Measurements from ENCODE around the gene TLE7.

Gene TLE7

GRCh38 chr16:71412270-71413160, 29.3 kb downstream of the TLE7 start:
- peak; percentile 65 to 68 for DNase-seq

DNA sequence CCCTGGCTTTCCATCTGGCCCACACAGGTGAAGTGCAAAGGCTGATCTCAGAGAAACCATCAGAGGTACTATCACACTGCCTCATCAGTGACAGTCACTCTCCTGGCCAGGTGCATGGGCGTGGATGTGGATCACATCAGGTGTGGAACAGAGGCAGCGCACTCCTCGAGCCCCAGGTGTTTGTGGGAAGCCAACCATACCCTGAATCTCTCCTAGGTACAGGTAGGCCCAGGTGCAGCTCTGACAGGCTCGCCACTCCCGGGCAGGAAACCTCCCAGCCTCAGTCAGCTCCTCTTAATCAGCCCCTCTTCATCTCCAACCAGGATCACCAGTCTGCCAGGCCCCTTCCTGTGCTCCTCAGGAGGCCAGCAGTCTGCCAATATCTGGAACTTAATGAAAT, 31.7 kb downstream of the TLE7 start:
- no peak for DNase-seq

DNA sequence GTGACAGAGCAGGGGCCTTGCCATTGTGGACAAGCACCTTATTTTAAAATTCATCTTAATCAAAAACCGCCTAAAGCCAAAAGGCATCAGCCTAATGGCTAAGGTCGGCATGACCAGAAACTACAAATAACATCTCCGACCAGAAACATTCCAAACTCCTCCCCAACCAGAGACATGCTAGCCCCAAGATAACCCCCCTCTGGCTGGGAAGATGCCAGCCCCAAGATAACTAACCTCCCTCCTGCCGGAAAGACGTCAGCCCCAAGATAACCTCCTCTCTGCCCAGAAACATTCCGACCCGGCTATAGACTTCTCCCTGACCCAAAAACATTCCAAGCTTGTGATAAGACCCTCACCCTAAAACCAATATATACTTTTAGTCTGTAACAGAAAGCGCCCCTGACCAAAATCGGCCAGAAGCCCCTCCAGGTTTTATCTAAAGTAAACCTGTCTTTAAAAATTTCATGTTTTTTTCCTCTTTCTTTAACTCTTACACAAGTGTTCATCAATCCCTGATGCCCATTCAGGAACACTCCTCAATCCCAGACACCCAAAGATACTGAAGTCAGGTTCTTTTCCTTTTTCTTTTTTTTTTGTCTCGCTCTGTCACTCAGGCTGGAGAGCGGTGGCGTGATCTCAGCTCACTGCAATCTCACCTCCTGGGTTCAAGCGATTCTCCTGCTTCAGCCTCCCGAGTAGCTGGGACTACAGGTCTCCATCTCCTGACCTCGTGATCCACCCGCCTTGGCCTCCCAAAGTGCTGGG, 32.7 kb downstream of the TLE7 start:
- no peak for DNase-seq

DNA sequence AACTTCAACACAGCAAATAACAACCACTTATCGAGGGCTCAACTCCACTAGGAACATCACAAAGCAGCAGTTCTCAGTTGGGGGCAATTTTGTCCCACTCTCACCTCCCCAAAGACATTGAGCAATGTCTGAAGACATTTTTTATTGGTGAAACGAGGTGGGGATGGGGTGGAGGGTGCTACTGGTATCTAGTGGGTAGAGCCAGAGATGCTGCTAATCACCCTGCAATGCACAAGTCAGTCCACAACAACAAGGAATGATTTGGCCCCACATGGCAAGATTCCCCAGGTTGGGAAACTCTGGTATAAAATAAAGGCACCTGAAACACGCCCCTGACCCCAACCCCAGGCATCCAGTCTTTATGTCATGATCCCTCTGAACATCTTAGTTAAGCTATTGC, 33.3 kb downstream of the TLE7 start:
- no peak for DNase-seq

DNA sequence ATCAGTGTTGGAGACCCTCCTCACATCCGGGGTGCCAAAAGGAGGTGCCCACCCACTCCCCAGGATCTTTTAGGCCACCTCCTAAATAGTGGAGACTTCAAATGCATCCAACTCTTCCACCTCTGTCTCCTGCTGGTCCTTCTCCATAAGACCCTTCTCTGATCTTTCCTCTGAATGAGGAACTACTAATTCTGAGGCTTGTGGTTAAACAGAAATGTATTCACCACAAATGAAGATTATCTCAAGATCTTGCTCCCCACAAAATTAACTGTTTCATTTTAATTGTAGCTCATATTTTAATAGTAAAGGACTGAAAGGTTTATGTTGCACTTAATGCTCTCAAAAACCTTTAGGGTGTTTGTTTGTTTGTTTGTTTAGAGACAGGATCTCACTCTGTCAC, 34.1 kb downstream of the TLE7 start:
- DNase-seq: no peak

DNA sequence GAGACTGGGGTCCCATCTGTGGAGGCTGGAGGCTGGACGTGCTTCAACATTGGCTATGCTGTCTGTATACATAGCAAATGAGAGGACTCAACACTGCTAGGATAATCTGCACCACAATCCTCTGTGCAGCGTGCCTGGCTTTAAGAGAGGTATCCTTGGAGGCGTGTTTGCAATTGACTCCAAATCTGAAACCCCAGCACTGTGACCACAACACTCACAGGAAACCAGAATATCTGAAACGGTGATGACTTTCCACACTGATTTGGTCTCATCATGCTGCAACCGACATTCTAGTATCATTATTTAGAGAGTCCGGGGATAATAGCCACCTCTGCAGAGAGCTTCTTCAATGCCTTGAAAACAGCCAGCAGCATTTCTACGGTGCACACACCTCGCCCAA, 35.1 kb downstream of the TLE7 start:
- DNase-seq: no peak

- DNase-seq: no peak
Observed at GRCh38 chr16:71406316-71406715, 35.5 kb downstream of the TLE7 start.

DNA sequence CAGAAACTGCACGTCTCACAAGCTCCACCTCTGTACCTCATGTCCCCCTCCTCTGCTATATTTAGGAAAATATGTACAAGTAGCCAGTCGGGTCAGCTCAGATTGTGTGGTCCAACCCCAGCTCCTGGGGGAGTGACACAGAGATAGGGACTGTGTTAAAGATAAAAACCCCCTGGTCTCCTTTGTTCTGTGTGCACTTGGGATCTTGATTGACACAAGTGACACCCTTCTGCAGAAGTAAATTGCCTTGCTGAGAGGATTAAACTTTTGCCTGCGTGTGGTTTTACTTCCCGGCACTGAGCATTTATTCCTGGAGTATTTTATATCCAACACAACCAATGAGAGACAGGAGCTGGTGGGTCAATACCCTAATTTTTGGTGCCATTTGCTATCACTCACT, 37.5 kb downstream of the TLE7 start:
- DNase-seq: no peak

DNA sequence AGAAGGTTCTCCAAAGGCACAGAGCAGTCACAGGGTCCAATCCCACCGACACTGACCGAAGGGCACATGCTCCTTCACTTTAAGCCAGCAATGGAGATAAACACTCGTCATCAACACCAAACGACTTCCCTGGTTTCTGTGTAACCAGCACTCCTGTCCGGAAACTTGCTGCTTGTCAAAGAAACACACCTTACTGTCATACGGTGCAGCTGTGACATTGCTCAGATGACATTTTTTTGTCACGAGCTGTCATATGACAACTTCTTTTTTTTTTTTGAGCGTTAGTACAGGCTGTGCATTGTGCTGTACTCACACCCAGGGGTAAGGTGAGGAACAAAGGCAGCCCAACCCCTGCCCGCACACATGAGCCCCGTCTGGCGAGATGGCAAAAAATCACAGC, 39.2 kb downstream of the TLE7 start:
- no peak for DNase-seq

DNA sequence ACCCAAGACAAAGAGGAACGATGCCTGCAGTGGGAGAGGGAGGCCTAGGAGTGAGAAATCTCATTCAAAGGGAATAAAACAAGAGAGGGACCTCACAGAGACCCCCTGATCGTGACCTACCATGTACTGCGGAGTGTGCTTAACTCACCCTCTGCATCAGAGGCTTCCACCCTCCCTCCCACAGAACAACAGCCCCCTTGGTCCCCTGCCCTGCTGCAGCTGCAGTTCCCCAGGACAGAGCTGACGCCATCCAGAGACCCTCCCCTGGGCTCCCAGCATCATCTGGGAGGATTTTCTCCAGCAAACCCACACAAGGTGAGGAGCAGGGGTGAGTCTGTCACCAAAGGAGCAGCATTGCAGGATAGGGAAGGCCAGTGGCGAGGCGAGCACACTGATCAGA, 39.8 kb downstream of the TLE7 start:
- no peak for DNase-seq

DNA sequence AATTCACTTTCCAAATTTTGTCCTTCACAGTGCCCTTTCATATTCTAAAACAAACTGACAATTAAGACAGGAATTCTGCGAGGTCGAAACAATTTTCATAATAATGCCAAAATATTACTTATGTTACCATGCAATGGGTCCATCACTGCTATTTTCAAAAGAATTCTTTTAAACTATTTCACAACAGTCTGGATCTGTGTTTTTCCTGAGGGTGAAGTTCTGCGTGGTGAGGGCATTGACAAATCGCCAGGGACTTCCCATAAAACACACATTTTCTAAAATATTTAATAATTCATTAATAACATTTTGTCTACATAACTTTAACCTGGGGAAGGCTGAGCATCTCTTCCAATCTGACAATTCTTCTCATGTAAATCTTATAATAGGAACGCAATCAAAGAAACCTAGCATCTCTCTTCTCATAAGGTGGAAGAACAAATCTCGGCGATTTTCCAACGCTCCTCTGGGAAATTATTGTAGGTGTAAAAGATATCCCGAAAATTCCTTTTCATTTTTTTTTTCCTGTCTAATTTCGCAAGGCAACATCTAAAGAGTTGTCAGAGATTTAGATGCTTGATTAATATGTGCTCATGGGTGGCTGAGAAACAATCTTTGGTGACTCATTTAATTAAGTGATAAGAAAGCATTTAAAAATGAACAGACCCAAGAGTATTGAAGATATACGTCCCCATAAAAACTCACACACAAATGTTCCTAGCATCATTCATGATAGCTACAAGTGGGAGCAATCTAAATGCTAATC, 41.9 kb downstream of the TLE7 start:
- DNase-seq: no peak

- DNase-seq: no peak
Observed at GRCh38 chr16:71396594-71396993, 45.3 kb downstream of the TLE7 start.

GRCh38 chr16:71389330-71389729, 52.5 kb downstream of the TLE7 start:
- DNase-seq: no peak

DNA sequence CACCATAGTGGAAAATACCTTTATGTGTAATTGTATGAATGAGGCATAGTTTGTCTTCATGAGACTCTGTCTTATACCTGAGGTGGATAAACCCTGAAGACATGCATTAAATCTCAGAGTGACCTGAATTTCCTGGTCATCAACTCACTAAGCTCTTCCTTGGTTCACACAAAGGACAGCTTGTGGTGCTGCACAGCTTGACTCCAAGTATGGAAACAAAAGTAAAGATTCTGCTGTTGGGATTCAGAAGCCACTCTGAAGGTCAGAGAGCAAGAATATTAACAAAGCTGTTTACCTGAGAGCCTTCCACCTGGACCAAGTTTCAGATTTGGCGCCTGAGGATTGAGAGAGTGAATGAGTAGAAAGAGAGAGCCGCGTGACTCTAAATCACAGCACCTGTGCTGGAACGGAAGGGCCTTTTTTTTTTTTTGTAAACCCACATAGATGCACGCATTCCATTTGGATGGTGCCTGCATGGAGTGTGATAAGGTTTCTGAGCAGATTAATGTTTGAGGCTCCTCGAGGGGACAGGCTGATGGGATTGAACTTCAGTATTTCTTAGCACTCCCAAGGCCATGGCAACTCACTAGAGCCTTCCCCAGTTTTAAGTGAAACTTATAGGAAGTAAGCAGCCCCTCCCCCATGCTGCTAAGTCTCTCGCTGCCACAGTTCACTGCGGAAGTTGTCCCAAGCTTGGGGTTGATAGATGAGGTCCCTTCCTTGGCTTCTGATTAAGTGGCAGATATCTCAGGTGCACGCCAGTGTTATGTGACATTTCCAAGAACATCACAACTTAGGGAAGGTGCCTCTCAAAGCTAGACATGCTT, 54.6 kb downstream of the TLE7 start:
- DNase-seq: no peak

GRCh38 chr16:71384073-71384724, 57.7 kb downstream of the TLE7 start:
- DNase-seq: no peak

- DNase-seq: no peak
Observed at GRCh38 chr16:71383054-71383773, 58.6 kb downstream of the TLE7 start.

DNA sequence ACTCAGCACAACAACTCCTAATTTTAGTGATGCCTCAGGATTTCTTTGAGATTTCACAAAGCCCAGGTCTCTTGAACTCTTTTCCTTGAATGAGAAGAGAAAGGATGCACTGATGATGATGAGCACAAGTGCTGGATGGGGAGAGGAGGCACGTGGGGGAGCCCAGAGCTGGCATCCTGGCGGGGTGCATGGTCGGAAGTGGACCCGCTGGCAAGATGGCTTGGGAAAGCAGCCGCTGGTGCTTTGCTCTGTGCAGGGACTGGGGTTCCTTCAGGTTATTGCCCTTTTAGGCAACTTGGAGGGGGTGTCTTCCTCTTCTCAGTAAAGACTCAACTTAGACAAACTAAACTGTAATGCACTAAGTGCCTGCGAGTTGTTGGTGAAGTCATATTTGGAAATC, 61.0 kb downstream of the TLE7 start:
- DNase-seq: no peak

Data from NCI-H446 (cell line).